K562 (cell line): ENCODE data around the gene MFAP2.

Experiments used
- CTCF ChIP-seq, 3 experiments: IDR thresholded peaks in 2 of 3; conservative IDR thresholded peaks in 1 of 3; 2 replicates each; pipeline ENCODE4 v1.5.1; 2011 to 2012; ENCODE audit warnings: low read length in 3 of 3, mild to moderate bottlenecking in 3 of 3, control low read depth in 2 of 3, improper control_type of control experiment in 1 of 3, inconsistent platforms in 1 of 3, low read depth in 1 of 3, mixed read lengths in 1 of 3, moderate library complexity in 1 of 3; ENCODE audit not compliant: insufficient read depth in 2 of 3
- E2F5 ChIP-seq: sonication (generic); formaldehyde crosslinking; IDR thresholded peaks from 2 replicates; pipeline ENCODE4 v1.8.0; 2022; ENCODE audit warnings: mild to moderate bottlenecking, missing genetic modification reagents
- NKRF ChIP-seq: fragments of 450-650 bp; IDR thresholded peaks from 2 replicates; pipeline ENCODE4 v1.6.1; 2016; ENCODE audit warnings: borderline replicate concordance
- SP2 ChIP-seq: IDR thresholded peaks from 2 replicates; pipeline ENCODE4 v1.6.1; 2011; ENCODE audit warnings: mild to moderate bottlenecking, low read depth, low read length, moderate library complexity; ENCODE audit not compliant: poor library complexity, severe bottlenecking; ENCODE audit errors: extremely low read depth
- ZBTB33 ChIP-seq: sonication (generic); formaldehyde crosslinking; IDR thresholded peaks from 2 replicates; pipeline ENCODE4 v1.8.1; 2023; ENCODE audit warnings: mild to moderate bottlenecking, missing genetic modification reagents
- ZNF232 ChIP-seq: sonication (generic); formaldehyde crosslinking; IDR thresholded peaks from 2 replicates; pipeline ENCODE4 v1.8.0; 2022; ENCODE audit warnings: mild to moderate bottlenecking, missing genetic modification reagents

- TF ChIP-seq SP2, result no peak
- no peak for TF ChIP-seq ZNF232 (CRISPR knock-in tag)
- no peak for TF ChIP-seq NKRF
- no peak for TF ChIP-seq ZBTB33 (CRISPR knock-in tag)
- no peak for TF ChIP-seq CTCF (IDR thresholded peaks at IDR 0.05 in 2 of 3, conservative IDR thresholded peaks at IDR 0.05 in 1 of 3; ENCODE audit: insufficient read depth in 2 of 3, low read depth in 1 of 3, low read length in 3 of 3)
- TF ChIP-seq E2F5, result no peak
Observed at GRCh38 chr1:16969651-16970050, 10.8 kb downstream of the MFAP2 start.
